CD4-positive, alpha-beta T cell treated with Interleukin-17A for 4 hours (primary cell): ENCODE results near the gene SLC51B.
"Not testable (repeated sequence)": the region's sequence is repeated elsewhere in the genome, so short reads cannot be mapped to it uniquely, and the experiment has no call there.

ENCODE experiments used
- DNase-seq: peaks from one replicate; pipeline ENCODE4 v3.0.0-alpha.2; 2020; ENCODE audit warnings: mixed read lengths

Gene SLC51B

GRCh38 chr15:65042776-65043327, 2.3 kb upstream of the SLC51B start:
- no peak for DNase-seq

GRCh38 chr15:65044218-65044617, 969 bp upstream of the SLC51B start:
- DNase-seq = not testable (repeated sequence)

GRCh38 chr15:65048241-65048640, 3.1 kb downstream of the SLC51B start:
- no peak for DNase-seq

- DNase-seq = peak; percentile 88
Measured at GRCh38 chr15:65049418-65049840, 4.2 kb downstream of the SLC51B start.

- DNase-seq = no peak
Measured at GRCh38 chr15:65050270-65050669, 5.1 kb downstream of the SLC51B start.

GRCh38 chr15:65051266-65051665, 6.1 kb downstream of the SLC51B start:
- DNase-seq = no peak

GRCh38 chr15:65052956-65053355, 7.8 kb downstream of the SLC51B start:
- no peak for DNase-seq

- peak; percentile 64 for DNase-seq
Measured at GRCh38 chr15:65054333-65055200, 9.4 kb downstream of the SLC51B start.

GRCh38 chr15:65055201-65055870, 10.1 kb downstream of the SLC51B start:
- DNase-seq = no peak

GRCh38 chr15:65056106-65056505, 10.9 kb downstream of the SLC51B start:
- DNase-seq = no peak

- DNase-seq = no peak
Measured at GRCh38 chr15:65056868-65057548, 11.8 kb downstream of the SLC51B start.

- DNase-seq = no peak
Measured at GRCh38 chr15:65057549-65057940, 12.4 kb downstream of the SLC51B start.

GRCh38 chr15:65058394-65059368, 13.5 kb downstream of the SLC51B start:
- DNase-seq = no peak

- no peak for DNase-seq
Measured at GRCh38 chr15:65059369-65059750, 14.2 kb downstream of the SLC51B start.

- no peak for DNase-seq
Measured at GRCh38 chr15:65059931-65060596, 14.9 kb downstream of the SLC51B start.

- no peak for DNase-seq
Measured at GRCh38 chr15:65060641-65061397, 15.6 kb downstream of the SLC51B start.

- no peak for DNase-seq
Measured at GRCh38 chr15:65062061-65062460, 16.9 kb downstream of the SLC51B start.

GRCh38 chr15:65062726-65063125, 17.5 kb downstream of the SLC51B start:
- DNase-seq = no peak

GRCh38 chr15:65066001-65066634, 20.9 kb downstream of the SLC51B start:
- DNase-seq = no peak

GRCh38 chr15:65066635-65067316, 21.6 kb downstream of the SLC51B start:
- no peak for DNase-seq
